GM12875 (cell line): ENCODE results near the gene KCNQ2.

Experiments
- H3K4me3 ChIP-seq: one replicate; pipeline ENCODE4 v1.5.1; 2011; ENCODE audit warnings: low read depth, low read length, control low read depth
- CTCF ChIP-seq: IDR thresholded peaks from 2 replicates; pipeline ENCODE4 v1.5.1; 2011; ENCODE audit warnings: low read depth, mild to moderate bottlenecking, control low read depth, inconsistent platforms, low read length, moderate library complexity, borderline replicate concordance; ENCODE audit not compliant: insufficient read depth

Gene KCNQ2

GRCh38 chr20:63422653-63423052 is 49.8 kb downstream of the KCNQ2 start:
- no peak overlapping the region for H3K4me3 ChIP-seq
- TF ChIP-seq CTCF, result no peak

DNA sequence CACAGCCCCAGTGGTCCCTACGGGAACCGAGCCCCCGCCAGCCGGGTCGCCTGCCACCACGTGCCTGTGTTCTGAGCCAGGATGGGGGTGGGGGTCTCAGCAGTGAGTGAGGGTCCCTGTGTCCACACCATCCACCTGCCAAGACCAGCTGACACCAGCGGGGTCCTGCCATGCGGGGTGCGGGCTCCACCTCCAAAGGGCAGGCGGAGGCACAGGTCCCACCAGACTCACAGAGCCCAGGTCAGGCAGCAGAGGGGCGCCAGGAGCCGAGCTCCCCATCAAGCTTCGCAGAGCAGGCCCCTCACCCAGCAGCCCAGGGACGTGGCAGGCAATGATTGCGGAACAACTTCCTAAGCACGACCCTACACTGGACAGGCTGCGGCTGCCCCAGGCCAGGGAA is 50.5 kb downstream of the KCNQ2 start:
- TF ChIP-seq CTCF, result no peak
- no peak overlapping the region for H3K4me3 ChIP-seq

DNA sequence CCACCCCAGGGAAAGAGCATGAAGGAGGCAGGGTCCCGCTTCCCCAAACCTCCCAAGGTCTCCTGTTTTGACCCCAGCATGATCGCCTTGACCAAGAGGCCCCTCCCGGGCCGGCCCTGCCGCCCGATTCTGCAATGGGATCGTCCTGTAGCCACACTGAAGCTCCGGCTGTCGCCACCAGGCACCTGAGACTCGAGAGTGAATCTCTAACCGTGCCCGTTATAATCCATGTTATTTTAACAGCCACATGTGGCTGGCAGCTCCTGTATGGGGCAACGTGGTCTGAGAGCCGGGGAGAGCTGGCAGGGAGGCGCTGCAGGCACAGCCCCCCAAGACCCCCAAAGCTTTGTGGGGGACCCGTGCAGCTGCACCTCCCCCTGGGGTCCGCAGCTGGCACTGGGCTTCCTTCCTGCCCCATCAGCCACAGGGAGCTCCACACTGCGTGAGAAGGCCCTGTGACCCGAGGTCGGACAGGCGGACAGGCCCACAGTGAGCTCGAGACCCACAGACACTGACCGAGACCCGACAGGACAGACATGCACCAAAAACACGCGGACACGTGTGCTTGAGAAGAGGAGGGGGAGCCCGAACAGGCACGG is 51.3 kb downstream of the KCNQ2 start:
- TF ChIP-seq CTCF, result no peak
- H3K4me3 ChIP-seq, result no peak overlapping the region

DNA sequence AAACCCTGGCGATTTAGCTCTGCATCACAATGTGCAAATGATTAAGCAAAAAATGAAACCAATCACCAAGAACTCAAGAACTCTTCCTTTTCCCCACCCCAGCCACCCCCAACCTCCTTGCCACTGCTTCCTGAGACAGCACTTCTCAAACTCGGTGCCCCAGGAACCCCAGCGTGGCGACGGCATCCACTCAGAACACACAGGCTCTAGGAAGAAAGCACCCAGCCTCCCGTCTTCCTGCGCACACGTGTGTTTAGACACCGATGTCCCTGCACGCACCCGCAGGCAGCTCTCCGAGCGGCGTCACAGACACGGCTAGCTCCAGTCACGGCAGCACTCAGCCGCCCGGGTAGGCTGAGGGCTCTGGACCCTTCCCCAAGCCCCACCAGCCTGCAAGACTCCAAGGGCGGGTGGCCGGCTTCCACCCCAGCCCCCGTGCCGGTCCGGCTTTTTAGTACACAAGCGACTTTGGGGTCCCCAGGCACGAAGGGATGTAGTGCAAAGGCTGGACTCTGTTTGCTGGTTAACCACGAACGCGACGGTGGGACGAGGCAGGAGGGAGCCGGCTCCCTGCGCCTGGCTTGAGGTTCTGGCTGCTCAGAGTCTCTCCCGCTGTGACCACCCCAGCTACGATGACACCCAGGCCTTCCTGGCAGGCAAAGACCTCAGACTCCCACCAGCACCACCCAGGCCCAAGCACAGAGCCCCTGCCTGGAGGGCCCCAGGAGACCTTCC is 51.9 kb downstream of the KCNQ2 start:
- TF ChIP-seq CTCF, result no peak
- no peak overlapping the region for H3K4me3 ChIP-seq

GRCh38 chr20:63419299-63419698 is 53.2 kb downstream of the KCNQ2 start:
- H3K4me3 ChIP-seq, result no peak overlapping the region
- TF ChIP-seq CTCF, result no peak

DNA sequence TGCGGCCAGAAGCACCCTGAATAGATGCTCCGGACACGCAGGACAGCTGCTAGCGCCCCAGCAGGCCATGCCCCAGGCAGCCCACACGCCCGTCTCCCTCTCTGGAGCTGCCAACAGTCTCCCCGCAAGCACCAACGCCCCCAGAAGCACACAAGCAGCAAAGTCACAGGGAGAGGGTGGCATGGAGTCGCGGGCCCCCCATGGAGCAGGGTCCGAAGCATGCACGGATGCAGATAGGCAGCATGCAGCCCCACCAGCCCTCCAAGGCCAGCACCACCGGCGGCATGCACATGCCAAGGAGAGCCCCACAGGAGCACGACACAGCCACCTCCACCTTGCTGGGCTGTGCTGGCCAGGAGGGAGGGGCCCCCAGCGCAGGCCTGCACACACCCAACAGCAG is 53.8 kb downstream of the KCNQ2 start:
- no peak for TF ChIP-seq CTCF
- H3K4me3 ChIP-seq, result no peak overlapping the region

DNA sequence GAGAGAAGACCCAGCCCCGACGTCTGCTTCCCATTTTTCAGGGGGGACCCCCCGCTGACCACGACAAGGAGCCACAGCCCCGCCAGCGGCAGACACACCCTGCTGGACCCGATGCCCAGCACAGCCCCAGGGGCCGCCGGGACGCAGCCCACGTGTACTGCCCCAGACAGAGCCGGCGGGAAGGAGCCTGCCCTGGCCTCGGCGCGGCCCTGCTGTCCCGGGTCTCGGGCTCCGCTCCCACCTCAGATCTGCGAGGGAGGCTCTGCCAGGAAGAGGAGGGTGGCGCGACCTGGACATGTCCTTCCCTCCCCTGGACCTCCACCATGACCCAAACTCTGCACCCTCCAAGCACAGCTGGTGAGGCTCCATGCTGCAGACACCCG is 54.7 kb downstream of the KCNQ2 start:
- TF ChIP-seq CTCF, result no peak
- H3K4me3 ChIP-seq, result no peak overlapping the region
